Stimulated activated CD4-positive, alpha-beta T cell treated with anti-CD3 and anti-CD28 coated beads, Interleukin-4, amount 100 ng/mL, for 1 hour (primary cell): Measurements from ENCODE around the gene RAD21L1.
A peak's percentile ranks its signal among the peaks of the same experiment; 100 is the strongest.

Experiments used
- DNase-seq: peaks from one replicate; pipeline ENCODE4 v3.0.0-alpha.2; 2020

Gene RAD21L1

GRCh38 chr20:1297486-1297885, 71.6 kb downstream of the RAD21L1 start:
- no peak for DNase-seq

GRCh38 chr20:1298166-1298565, 72.3 kb downstream of the RAD21L1 start:
- no peak for DNase-seq

GRCh38 chr20:1298888-1299511, 73.2 kb downstream of the RAD21L1 start:
- no peak for DNase-seq

DNA sequence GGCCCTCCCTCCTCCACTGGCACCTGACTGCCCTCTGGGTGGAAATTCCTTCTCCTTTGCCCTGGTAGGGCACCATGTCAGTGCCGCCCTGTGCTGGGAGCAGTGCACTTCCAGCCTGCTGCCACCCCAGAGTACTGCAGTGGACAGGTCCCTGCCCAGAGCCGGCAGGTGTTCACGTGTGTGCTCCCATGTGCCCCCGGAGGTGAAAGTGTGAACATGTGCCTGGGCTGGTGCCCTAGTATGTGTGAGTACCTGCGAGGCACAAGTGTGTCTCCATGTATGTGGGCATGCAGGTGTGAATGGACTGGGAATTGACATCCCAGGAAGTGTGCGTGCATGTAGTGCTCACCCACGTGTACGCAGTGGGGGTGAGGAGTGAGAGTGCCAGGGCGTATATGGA, 73.7 kb downstream of the RAD21L1 start:
- peak; percentile 51 for DNase-seq

DNA sequence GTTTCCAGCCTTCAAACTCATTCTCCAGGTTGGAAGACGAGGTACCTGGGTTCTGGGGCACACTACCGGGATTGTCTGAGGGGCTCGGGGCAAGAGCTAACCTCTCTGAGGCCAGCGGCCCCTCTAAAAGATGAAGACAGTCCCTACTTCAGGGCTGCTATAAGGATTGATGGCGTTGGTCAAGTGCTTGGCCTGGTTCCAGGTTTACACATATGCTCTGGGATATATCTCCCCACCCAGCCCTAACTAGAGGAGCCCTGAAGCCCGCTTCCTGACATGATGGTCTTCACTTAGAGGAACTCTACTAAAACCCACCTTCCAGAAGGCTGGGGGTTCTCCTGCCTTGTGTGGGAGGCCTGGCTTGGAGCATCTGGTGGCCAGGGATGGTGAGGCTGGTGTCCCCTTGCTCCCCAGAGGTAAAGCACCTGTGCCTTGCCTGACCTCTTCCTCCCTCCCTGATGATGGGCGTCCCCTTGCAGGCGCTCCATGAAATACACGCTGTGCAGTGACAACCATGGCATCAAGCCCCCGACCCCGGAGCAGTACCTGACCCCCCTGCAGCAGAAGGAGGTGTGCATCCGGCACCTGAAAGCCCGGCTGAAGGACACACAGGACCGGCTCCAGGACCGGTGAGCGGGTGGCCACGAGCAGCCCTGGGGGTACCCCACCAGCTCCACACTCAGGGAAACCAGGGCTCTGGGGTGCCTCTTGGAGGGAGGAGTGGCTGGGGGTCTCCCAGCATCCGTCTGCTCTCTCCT, 74.4 kb downstream of the RAD21L1 start:
- DNase-seq: no peak

DNA sequence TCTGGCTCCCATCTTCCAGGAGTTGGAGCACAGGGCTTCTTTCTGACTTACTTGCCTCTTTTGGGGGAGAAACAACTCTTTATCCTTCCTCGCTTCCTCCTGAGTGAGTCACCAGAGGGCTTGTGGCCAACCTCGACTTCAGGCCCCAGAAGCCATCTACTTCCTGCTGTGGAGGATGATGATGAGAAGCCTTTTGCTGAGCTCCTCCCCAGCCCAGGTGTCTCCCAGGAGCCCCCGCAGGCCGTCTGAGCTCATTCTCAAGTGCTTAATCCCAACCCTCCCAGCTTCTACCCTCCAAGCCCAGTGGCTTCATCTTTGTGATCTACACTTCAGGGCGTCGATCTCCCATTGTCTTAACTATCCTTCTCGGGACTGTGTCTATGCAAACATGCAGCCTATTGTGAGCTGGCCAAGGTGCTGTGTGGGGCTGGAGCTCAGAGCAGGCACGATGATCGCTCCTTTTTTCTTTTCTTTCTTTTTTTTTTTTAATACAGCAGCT, 75.2 kb downstream of the RAD21L1 start:
- peak; percentile 33 for DNase-seq

- DNase-seq: no peak
These were observed 77.1 kb downstream of the RAD21L1 start for GRCh38 chr20:1302685-1303541.

DNA sequence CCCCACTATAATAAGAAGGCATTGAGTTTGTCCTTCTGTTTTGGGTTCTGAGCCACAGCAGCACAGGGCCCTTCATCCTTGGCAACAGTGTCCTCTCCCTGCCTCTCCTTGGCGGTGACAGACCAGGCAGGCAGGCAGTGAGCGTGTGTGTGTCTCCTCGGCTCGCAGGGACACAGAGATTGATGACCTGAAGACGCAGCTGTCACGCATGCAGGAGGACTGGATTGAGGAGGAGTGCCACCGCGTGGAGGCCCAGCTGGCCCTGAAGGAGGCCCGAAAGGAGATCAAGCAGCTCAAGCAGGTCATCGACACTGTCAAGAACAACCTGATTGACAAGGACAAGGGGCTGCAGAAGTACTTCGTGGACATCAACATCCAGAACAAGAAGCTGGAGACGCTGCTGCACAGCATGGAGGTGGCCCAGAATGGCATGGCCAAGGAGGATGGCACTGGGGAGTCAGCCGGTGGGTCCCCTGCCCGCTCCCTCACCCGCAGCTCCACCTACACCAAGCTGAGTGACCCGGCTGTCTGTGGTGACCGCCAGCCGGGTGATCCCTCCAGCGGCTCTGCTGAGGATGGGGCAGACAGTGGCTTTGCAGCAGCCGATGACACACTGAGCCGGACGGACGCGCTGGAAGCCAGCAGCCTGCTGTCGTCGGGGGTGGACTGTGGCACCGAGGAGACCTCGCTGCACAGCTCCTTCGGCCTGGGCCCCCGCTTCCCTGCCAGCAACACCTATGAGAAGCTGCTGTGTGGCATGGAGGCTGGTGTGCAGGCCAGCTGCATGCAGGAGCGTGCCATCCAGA, 79.1 kb downstream of the RAD21L1 start:
- DNase-seq: no peak
